Ishikawa (cell line): ENCODE measurements around the gene APBB2.

Source experiments
- CEBPB ChIP-seq: IDR thresholded peaks from 2 replicates; pipeline ENCODE4 v1.6.1; 2012
- CREB1 ChIP-seq: IDR thresholded peaks from 2 replicates; pipeline ENCODE4 v1.6.1; 2012; ENCODE audit warnings: low read depth
- EGR1 ChIP-seq: IDR thresholded peaks from 2 replicates; pipeline ENCODE4 v1.6.1; 2012
- EP300 ChIP-seq: IDR thresholded peaks from 2 replicates; pipeline ENCODE4 v1.6.1; 2012; ENCODE audit warnings: borderline replicate concordance
- FOXM1 ChIP-seq: IDR thresholded peaks from 2 replicates; pipeline ENCODE4 v1.6.1; 2012; ENCODE audit warnings: low read depth, borderline replicate concordance
- MAX ChIP-seq: IDR thresholded peaks from 2 replicates; pipeline ENCODE4 v1.6.1; 2012
- NFIC ChIP-seq: IDR thresholded peaks from 2 replicates; pipeline ENCODE4 v1.6.1; 2012
- RAD21 ChIP-seq: IDR thresholded peaks from 2 replicates; pipeline ENCODE4 v1.6.1; 2012; ENCODE audit warnings: low read depth
- REST ChIP-seq: IDR thresholded peaks from 2 replicates; pipeline ENCODE4 v1.6.1; 2012; ENCODE audit warnings: low read depth, mild to moderate bottlenecking
- TAF1 ChIP-seq: IDR thresholded peaks from 2 replicates; pipeline ENCODE4 v1.6.1; 2012; ENCODE audit warnings: low read depth, mild to moderate bottlenecking
- TCF12 ChIP-seq: IDR thresholded peaks from 2 replicates; pipeline ENCODE4 v1.6.1; 2012; ENCODE audit warnings: low read depth
- TEAD4 ChIP-seq: IDR thresholded peaks from 2 replicates; pipeline ENCODE4 v1.6.1; 2012
- USF1 ChIP-seq: IDR thresholded peaks from 2 replicates; pipeline ENCODE4 v1.6.1; 2012
- YY1 ChIP-seq: IDR thresholded peaks from 2 replicates; pipeline ENCODE4 v1.6.1; 2012; ENCODE audit warnings: low read depth
- ZBTB7A ChIP-seq: IDR thresholded peaks from 2 replicates; pipeline ENCODE4 v1.6.1; 2012; ENCODE audit warnings: low read depth

APBB2 gene

GRCh38 chr4:41200486-41201017, 13.8 kb downstream of the APBB2 start:
- no peak for TF ChIP-seq TAF1
- TF ChIP-seq REST: no peak
- no peak for TF ChIP-seq CREB1
- no peak for TF ChIP-seq EP300
- no peak for TF ChIP-seq NFIC
- no peak for TF ChIP-seq FOXM1
- no peak for TF ChIP-seq ZBTB7A
- no peak for TF ChIP-seq USF1
- TF ChIP-seq TEAD4: no peak
- no peak for TF ChIP-seq CEBPB
- no peak for TF ChIP-seq MAX

- TF ChIP-seq CREB1 (no peak), TAF1 (no peak), YY1 (no peak), MAX (no peak), EP300 (no peak), NFIC (no peak), REST (no peak), CEBPB (no peak), USF1 (no peak), ZBTB7A (no peak), TCF12 (no peak), EGR1 (no peak), TEAD4 (no peak), FOXM1 (no peak), RAD21 (no peak)
These were observed 14.6 kb downstream of the APBB2 start for GRCh38 chr4:41199788-41200187.

- no peak for TF ChIP-seq CEBPB
- no peak for TF ChIP-seq TCF12
- TF ChIP-seq ZBTB7A: no peak
- TF ChIP-seq CREB1: no peak
- no peak for TF ChIP-seq RAD21
- no peak for TF ChIP-seq MAX
- no peak for TF ChIP-seq USF1
- TF ChIP-seq TEAD4: no peak
- no peak for TF ChIP-seq EGR1
- no peak for TF ChIP-seq FOXM1
- no peak for TF ChIP-seq TAF1
- TF ChIP-seq NFIC: no peak
These were observed 16.3 kb downstream of the APBB2 start for GRCh38 chr4:41197996-41198395.

- TF ChIP-seq TCF12: no peak
These were observed 16.8 kb downstream of the APBB2 start for GRCh38 chr4:41197495-41197894.

GRCh38 chr4:41196633-41197332, 17.6 kb downstream of the APBB2 start:
- TF ChIP-seq YY1: no peak
- TF ChIP-seq RAD21: no peak
- no peak for TF ChIP-seq MAX
- TF ChIP-seq CREB1: no peak
- TF ChIP-seq USF1: no peak
- TF ChIP-seq TAF1: no peak
- TF ChIP-seq REST: no peak
- no peak for TF ChIP-seq FOXM1
- TF ChIP-seq ZBTB7A: no peak
- no peak for TF ChIP-seq TCF12
- no peak for TF ChIP-seq EGR1
- TF ChIP-seq CEBPB: no peak
- no peak for TF ChIP-seq NFIC
- no peak for TF ChIP-seq EP300
- TF ChIP-seq TEAD4: no peak
